Activated CD4-positive, alpha-beta T cell treated with anti-CD3 and anti-CD28 coated beads, Interleukin-2, amount 50 U/mL, for 1 hour (primary cell): Measurements from ENCODE around the gene SLC25A21.

Experiments
- DNase-seq: peaks from one replicate; pipeline ENCODE4 v3.0.0-alpha.2; 2020

Gene SLC25A21

GRCh38 chr14:36976571-36977023 is 195.8 kb downstream of the SLC25A21 start:
- no peak for DNase-seq

GRCh38 chr14:36975834-36976233 is 196.6 kb downstream of the SLC25A21 start:
- DNase-seq: no peak

- DNase-seq: no peak
These were observed 197.4 kb downstream of the SLC25A21 start for GRCh38 chr14:36974985-36975384.

- no peak for DNase-seq
These were observed 198.5 kb downstream of the SLC25A21 start for GRCh38 chr14:36973806-36974442.

- DNase-seq: no peak
These were observed 201.0 kb downstream of the SLC25A21 start for GRCh38 chr14:36971263-36971855.

GRCh38 chr14:36967892-36968555 is 204.4 kb downstream of the SLC25A21 start:
- DNase-seq: no peak

GRCh38 chr14:36955967-36956366 is 216.4 kb downstream of the SLC25A21 start:
- no peak for DNase-seq

GRCh38 chr14:36955376-36955775 is 217.0 kb downstream of the SLC25A21 start:
- no peak for DNase-seq

GRCh38 chr14:36952689-36953088 is 219.7 kb downstream of the SLC25A21 start:
- no peak for DNase-seq

- no peak for DNase-seq
These were observed 221.0 kb downstream of the SLC25A21 start for GRCh38 chr14:36951380-36951911.

GRCh38 chr14:36950812-36951211 is 221.6 kb downstream of the SLC25A21 start:
- no peak for DNase-seq

GRCh38 chr14:36949371-36949770 is 223.0 kb downstream of the SLC25A21 start:
- DNase-seq: no peak

- DNase-seq: no peak
These were observed 224.1 kb downstream of the SLC25A21 start for GRCh38 chr14:36948157-36948859.

GRCh38 chr14:36947362-36947761 is 225.0 kb downstream of the SLC25A21 start:
- no peak for DNase-seq

- no peak for DNase-seq
These were observed 225.5 kb downstream of the SLC25A21 start for GRCh38 chr14:36946872-36947271.

- no peak for DNase-seq
These were observed 227.9 kb downstream of the SLC25A21 start for GRCh38 chr14:36944307-36945010.

GRCh38 chr14:36942522-36943245 is 229.7 kb downstream of the SLC25A21 start:
- no peak for DNase-seq

- peak; percentile 14 for DNase-seq
These were observed 230.5 kb downstream of the SLC25A21 start for GRCh38 chr14:36941783-36942521.

GRCh38 chr14:36940476-36940875 is 231.9 kb downstream of the SLC25A21 start:
- no peak for DNase-seq

- DNase-seq: no peak
These were observed 233.1 kb downstream of the SLC25A21 start for GRCh38 chr14:36939265-36939664.

GRCh38 chr14:36938678-36939077 is 233.7 kb downstream of the SLC25A21 start:
- DNase-seq: no peak
